ENCODE measurements around the gene NOP9.

Gene NOP9

GRCh38 chr14:24299255-24300191 is at the start of gene NOP9, which contains the start of gene DHRS1:
NOP9 (plus strand) TSS chr14:24299850; CDS start chr14:24299955, 105 bp downstream.
DHRS1 (minus strand) TSS chr14:24299780; CDS start chr14:24299106, 674 bp downstream.
- peak; percentile 81 for DNase-seq (ENCODE audit: low read depth)

GRCh38 chr14:24250354-24250753 is 49.3 kb upstream of the NOP9 start:
- no peak for DNase-seq (ENCODE audit: low read depth)

GRCh38 chr14:24251880-24252288 is 47.8 kb upstream of the NOP9 start:
- peak; percentile 9 for DNase-seq (ENCODE audit: low read depth)

GRCh38 chr14:24252289-24253124 is 47.1 kb upstream of the NOP9 start:
- no peak for DNase-seq (ENCODE audit: low read depth)

GRCh38 chr14:24253936-24254335 is 45.7 kb upstream of the NOP9 start:
- no peak for DNase-seq (ENCODE audit: low read depth)

- no peak for DNase-seq (ENCODE audit: low read depth)
Observed at GRCh38 chr14:24254630-24255392, 44.8 kb upstream of the NOP9 start.

GRCh38 chr14:24255438-24255837 is 44.2 kb upstream of the NOP9 start:
- DNase-seq (ENCODE audit: low read depth) = no peak

GRCh38 chr14:24255931-24256711 is 43.5 kb upstream of the NOP9 start:
- DNase-seq (ENCODE audit: low read depth) = no peak

- DNase-seq (ENCODE audit: low read depth) = peak; percentile 9
Observed at GRCh38 chr14:24256960-24257359, 42.7 kb upstream of the NOP9 start.

- no peak for DNase-seq (ENCODE audit: low read depth)
Observed at GRCh38 chr14:24258119-24258518, 41.5 kb upstream of the NOP9 start.

- no peak for DNase-seq (ENCODE audit: low read depth)
Observed at GRCh38 chr14:24258548-24259265, 40.9 kb upstream of the NOP9 start.

- DNase-seq (ENCODE audit: low read depth) = no peak
Observed at GRCh38 chr14:24259282-24260025, 40.2 kb upstream of the NOP9 start.

- no peak for DNase-seq (ENCODE audit: low read depth)
Observed at GRCh38 chr14:24260026-24260779, 39.4 kb upstream of the NOP9 start.

- DNase-seq (ENCODE audit: low read depth) = no peak
Observed at GRCh38 chr14:24260780-24261157, 38.9 kb upstream of the NOP9 start.

- no peak for DNase-seq (ENCODE audit: low read depth)
Observed at GRCh38 chr14:24261256-24261968, 38.2 kb upstream of the NOP9 start.

- DNase-seq (ENCODE audit: low read depth) = no peak
Observed at GRCh38 chr14:24261969-24262327, 37.7 kb upstream of the NOP9 start.

GRCh38 chr14:24262821-24263733 is 36.6 kb upstream of the NOP9 start, which contains the start of gene TGM1:
TGM1 (minus strand) TSS chr14:24263177; CDS start chr14:24262352, 825 bp downstream.
- no peak for DNase-seq (ENCODE audit: low read depth)
